SK-N-MC (cell line): ENCODE measurements around the gene PPIG.

ENCODE experiments used
- EZH2 ChIP-seq: fragments of 200-600 bp; sonication (generic); IDR thresholded peaks from one replicate; pipeline ENCODE4 v1.6.1; 2017; ENCODE audit warnings: antibody characterized with exemption
- POLR2AphosphoS5 ChIP-seq: IDR thresholded peaks from 2 replicates; pipeline ENCODE4 v1.6.1; 2012; ENCODE audit warnings: mild to moderate bottlenecking, low read depth, low read length, borderline replicate concordance

GRCh38 chr2:169583518-169583917 is 633 bp upstream of the PPIG start:
- TF ChIP-seq POLR2AphosphoS5 (no peak), EZH2 (no peak)
